GM21526 (cell line): ENCODE measurements around the gene LITAFD.

ENCODE experiments used
- ATAC-seq: cut with Tn5 transposase; IDR thresholded peaks from one replicate; pipeline ENCODE4 v1.9.1; 2021; ENCODE audit warnings: moderate library complexity; ENCODE audit not compliant: unreplicated experiment, low FRiP score

LITAFD gene

DNA sequence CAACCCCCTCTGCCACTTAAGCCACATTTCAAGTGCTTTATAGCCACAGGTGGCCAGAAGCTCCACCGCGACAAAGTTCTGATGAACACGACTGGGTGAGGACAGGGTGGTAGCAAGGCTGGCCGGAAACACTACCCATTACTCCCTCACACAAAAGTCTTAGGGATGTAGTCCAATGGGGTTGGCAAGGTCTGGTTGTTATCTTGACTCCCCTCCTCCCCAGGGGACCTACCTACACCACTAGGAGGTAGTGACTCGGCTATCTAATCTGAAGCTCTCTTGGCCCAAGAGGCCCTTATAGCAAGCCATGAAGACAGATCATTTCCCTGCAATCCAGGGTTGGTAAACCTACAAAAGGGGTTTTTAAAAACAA, 8.4 kb downstream of the LITAFD start:
- ATAC-seq: no peak

- peak; percentile 33 for ATAC-seq
These were observed 10.0 kb downstream of the LITAFD start for GRCh38 chr16:8892101-8892575.

DNA sequence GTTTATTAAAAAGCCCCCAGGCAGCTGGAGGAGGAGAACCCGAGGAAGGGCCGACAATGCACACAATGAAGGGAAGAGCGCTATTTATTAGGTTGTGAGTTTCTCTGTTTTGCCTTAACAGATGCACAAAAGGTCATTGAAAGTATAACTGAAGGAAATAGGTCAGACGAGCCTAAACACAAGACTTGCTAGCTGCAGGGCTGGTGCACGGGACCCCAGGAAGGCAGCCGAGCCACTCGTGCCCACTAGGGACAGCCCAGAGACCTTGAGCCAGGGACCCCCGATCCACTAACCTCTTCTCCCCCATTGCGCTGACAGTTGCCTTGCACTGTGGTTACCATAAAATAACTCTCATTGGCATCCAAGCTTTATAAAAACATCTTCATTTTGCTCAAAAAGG, 11.3 kb downstream of the LITAFD start:
- no peak for ATAC-seq

GRCh38 chr16:8893976-8894690, 12.0 kb downstream of the LITAFD start:
- no peak for ATAC-seq

DNA sequence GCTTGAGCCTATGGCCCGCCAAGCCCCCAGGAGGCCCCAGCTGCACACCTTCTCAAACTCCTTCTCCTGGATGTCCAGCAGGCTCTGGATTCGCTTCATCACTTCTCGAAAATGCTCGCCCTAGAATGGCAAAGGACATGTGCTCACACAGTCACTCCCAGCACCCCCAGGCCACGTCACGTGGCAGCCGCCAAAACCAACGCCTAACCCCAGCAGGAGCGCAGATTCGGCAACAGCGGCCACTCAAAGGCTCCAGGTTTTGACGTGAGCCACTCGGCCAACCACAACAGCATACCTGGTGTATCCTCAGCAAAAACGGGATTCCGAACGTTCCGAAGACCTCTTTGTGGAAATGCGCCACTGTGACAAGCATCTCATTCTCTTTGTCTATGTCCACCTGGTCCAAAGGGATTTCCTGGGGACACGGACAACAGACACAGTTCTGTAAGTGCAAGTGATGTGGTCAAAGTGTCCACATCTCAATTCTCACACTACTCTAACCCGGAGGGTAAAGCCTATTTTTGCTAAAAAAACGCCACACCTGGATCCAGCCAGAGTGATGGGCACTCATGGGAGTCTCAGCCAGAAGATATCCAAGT, 12.7 kb downstream of the LITAFD start:
- no peak for ATAC-seq

- no peak for ATAC-seq
These were observed 16.6 kb downstream of the LITAFD start for GRCh38 chr16:8898660-8899318.

DNA sequence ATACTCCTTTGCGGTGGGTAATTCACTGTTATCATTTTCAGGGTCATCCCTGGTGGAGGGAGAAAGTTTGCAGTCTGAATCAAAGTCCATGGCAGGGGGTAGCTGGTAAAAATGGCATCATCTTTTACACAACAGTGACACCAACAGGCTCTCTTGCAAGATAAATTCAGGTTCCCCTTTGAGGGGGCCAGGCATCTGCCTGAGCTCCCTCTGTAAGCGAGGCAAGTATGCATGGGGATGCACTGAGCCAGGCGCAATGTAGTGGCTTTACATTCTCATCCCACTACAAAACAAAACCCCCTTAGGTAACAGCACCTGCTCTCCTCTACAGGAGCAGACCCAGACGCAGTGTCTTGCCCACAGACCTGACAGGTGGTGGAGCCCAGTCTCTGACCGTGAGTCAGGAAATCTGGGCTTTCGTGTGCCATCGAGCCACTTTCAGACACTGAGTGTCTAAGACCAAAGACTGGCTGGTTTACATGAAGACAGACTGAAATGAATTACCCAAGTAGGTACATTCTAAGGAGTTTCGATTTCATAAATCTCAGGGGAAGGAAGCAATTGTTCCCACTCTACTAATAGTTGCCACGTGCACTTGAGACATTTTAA, 17.7 kb downstream of the LITAFD start:
- no peak for ATAC-seq

GRCh38 chr16:8900343-8900742, 18.2 kb downstream of the LITAFD start:
- no peak for ATAC-seq

GRCh38 chr16:8901320-8901861, 19.2 kb downstream of the LITAFD start:
- ATAC-seq: no peak

GRCh38 chr16:8903004-8903403, 20.9 kb downstream of the LITAFD start:
- no peak for ATAC-seq

- no peak for ATAC-seq
These were observed 21.9 kb downstream of the LITAFD start for GRCh38 chr16:8904018-8904430.

- no peak for ATAC-seq
These were observed 23.1 kb downstream of the LITAFD start for GRCh38 chr16:8905168-8905762.

DNA sequence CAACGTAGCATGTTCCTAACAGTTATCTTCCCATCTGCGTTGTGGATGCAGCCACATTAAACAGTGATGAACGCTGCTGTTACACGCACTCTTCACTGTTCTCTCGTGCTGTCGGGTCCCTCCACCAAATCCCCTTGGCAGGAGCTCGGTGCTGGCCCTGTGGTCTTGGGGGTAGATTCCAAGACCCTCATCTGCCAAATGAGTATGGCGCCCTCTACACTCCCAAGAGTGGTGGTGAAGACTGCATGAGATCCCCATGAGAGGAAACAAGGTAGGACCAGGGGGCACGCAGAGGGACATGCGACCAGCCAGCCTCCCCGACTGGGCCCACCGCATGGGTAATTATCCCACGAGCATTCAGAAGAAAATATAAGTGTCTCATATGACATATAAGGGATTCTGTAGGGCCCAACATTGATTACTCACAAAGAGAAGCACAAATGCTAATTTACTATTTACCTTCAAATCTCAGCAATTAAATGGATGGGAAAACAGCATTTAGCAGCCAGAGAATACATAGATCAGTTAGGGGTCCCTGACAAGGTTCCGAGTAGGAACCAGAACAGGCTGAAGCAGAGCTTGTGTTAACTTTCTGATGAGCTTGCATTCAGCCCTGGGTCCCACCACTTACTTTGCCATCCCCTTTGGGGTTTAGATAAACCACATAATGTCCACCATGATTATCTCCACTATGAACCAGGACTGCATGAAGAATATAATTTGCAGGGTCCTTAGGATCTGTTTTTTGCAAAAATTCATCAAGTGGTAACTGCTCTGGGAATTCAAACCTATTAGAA, 23.8 kb downstream of the LITAFD start:
- ATAC-seq: no peak

GRCh38 chr16:8907096-8907495, 24.9 kb downstream of the LITAFD start:
- ATAC-seq: no peak

GRCh38 chr16:8908810-8909468, 26.8 kb downstream of the LITAFD start:
- ATAC-seq: no peak

GRCh38 chr16:8910811-8911210, 28.7 kb downstream of the LITAFD start:
- ATAC-seq: no peak

DNA sequence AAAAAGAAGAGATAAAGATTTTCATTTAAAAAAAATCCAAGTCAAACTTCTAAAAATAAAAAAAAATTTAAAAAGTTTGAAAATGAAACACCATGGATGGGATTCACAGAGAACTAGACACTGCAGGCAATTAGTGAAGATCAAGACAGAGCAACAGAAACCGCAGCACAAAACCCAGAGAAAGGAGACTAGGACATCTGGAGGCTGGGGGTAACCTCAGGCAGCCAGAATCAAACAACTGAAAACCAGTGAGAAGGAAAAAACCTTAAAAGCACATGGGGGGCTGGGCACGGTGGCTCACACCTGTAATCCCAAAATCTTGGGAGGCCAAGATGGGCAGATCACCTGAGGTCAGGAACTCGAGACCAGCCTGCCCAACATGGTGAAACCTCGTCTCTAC, 30.6 kb downstream of the LITAFD start:
- no peak for ATAC-seq

DNA sequence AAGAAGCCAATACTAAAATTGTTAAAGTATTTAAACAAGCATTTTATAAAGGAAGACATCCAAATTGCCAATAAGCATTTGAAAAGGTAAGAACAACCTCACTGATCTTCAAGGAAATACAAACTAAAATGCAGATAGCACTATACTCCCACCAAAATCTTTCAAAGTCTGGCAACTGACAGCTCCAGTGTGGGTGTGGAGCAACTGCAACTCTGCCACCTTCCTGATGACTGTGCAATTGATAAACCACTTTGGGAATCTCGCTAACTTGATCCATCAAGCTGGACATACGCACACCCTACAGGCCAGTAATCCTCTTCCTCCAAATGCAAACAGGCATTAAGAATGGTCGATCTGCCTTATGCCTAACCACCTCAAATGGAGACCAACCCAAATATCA, 31.9 kb downstream of the LITAFD start:
- no peak for ATAC-seq

GRCh38 chr16:8915722-8916301, 33.7 kb downstream of the LITAFD start:
- ATAC-seq: no peak
